ENCODE measurements around the gene CD52.
"Not testable (repeated sequence)": the region's sequence is repeated elsewhere in the genome, so short reads cannot be mapped to it uniquely, and the experiment has no call there.

The CD52 gene

GRCh38 chr1:26302733-26303405, 14.9 kb upstream of the CD52 start:
- DNase-seq = no peak

GRCh38 chr1:26305667-26306289, 12.0 kb upstream of the CD52 start:
- no peak for DNase-seq

GRCh38 chr1:26306290-26307229, 11.2 kb upstream of the CD52 start, which contains the start of gene UBXN11:
UBXN11 (minus strand) TSS chr1:26306636; CDS start chr1:26302883, 3,753 bp downstream.
- DNase-seq = peak; percentile 93

- no peak for DNase-seq
These were observed 10.4 kb upstream of the CD52 start for GRCh38 chr1:26307363-26307781.

- not testable (repeated sequence) for DNase-seq
These were observed 9.5 kb upstream of the CD52 start for GRCh38 chr1:26307966-26308899.

GRCh38 chr1:26314501-26314900, 3.3 kb upstream of the CD52 start:
- DNase-seq = no peak

GRCh38 chr1:26315874-26316850, 1.6 kb upstream of the CD52 start:
- DNase-seq = no peak

- no peak for DNase-seq
These were observed 612 bp upstream of the CD52 start for GRCh38 chr1:26317146-26317545.

- DNase-seq = peak; percentile 78
These were observed 743 bp downstream of the CD52 start for GRCh38 chr1:26318338-26319064.

- peak; percentile 68 for DNase-seq
These were observed 3.1 kb downstream of the CD52 start for GRCh38 chr1:26320896-26321295.

- DNase-seq = peak; percentile 100
These were observed 3.7 kb downstream of the CD52 start for GRCh38 chr1:26321315-26322041.

- no peak for DNase-seq
These were observed 4.2 kb downstream of the CD52 start for GRCh38 chr1:26322042-26322331.

GRCh38 chr1:26323382-26323781, 5.6 kb downstream of the CD52 start:
- no peak for DNase-seq

GRCh38 chr1:26324550-26324949, 6.8 kb downstream of the CD52 start:
- no peak for DNase-seq

GRCh38 chr1:26327956-26328362, 10.2 kb downstream of the CD52 start:
- no peak for DNase-seq

GRCh38 chr1:26328597-26328996, 10.8 kb downstream of the CD52 start:
- DNase-seq = no peak

GRCh38 chr1:26329380-26329779, 11.6 kb downstream of the CD52 start:
- DNase-seq = not testable (repeated sequence)

GRCh38 chr1:26330276-26330675, 12.5 kb downstream of the CD52 start:
- DNase-seq = no peak

GRCh38 chr1:26333312-26333711, 15.6 kb downstream of the CD52 start:
- DNase-seq = not testable (repeated sequence)

Data from activated CD8-positive, alpha-beta memory T cell treated with anti-CD3 and anti-CD28 coated beads for 24 hours (primary cell).